SK-N-SH treated with all-trans-retinoic acid at 6 μM for 48 hours (cell line): ENCODE results near the gene FOXF2.

Experiments
- ARNTL ChIP-seq: fragments of 450-650 bp; formaldehyde crosslinking; IDR thresholded peaks from 2 replicates; pipeline ENCODE4 v1.5.0; 2020; ENCODE audit warnings: low read depth, mild to moderate bottlenecking, moderate library complexity, borderline replicate concordance
- BACH2 ChIP-seq: fragments of 250-450 bp; sonication (Bioruptor Pico); IDR thresholded peaks from 2 replicates; pipeline ENCODE4 v1.9.0; 2021; ENCODE audit warnings: mild to moderate bottlenecking, borderline replicate concordance
- CSRNP3 ChIP-seq: fragments of 250-450 bp; sonication (Bioruptor Pico); IDR thresholded peaks from 2 replicates; pipeline ENCODE4 v1.5.1; 2021; ENCODE audit warnings: mild to moderate bottlenecking, moderate library complexity
- ESRRG ChIP-seq: fragments of 250-450 bp; sonication (Bioruptor Pico); IDR thresholded peaks from 2 replicates; pipeline ENCODE4 v1.6.1; 2021; ENCODE audit warnings: mild to moderate bottlenecking
- OSR1 ChIP-seq: fragments of 250-450 bp; sonication (Bioruptor Pico); IDR thresholded peaks from 2 replicates; pipeline ENCODE4 v1.8.0; 2022; ENCODE audit warnings: moderate library complexity, mild to moderate bottlenecking, inconsistent platforms
- PATZ1 ChIP-seq: fragments of 250-450 bp; sonication (Bioruptor Pico); IDR thresholded peaks from 2 replicates; pipeline ENCODE4 v1.8.0; 2020; ENCODE audit warnings: mild to moderate bottlenecking, moderate library complexity, borderline replicate concordance
- RARB ChIP-seq: fragments of 250-450 bp; sonication (Bioruptor Pico); IDR thresholded peaks from 2 replicates; pipeline ENCODE4 v1.8.0; 2021; ENCODE audit warnings: mild to moderate bottlenecking, moderate library complexity
- SNAI2 ChIP-seq: fragments of 250-450 bp; sonication (Bioruptor Pico); IDR thresholded peaks from 2 replicates; pipeline ENCODE4 v1.5.0; 2020; ENCODE audit warnings: mild to moderate bottlenecking, moderate library complexity
- TCF4 ChIP-seq: fragments of 250-450 bp; sonication (Bioruptor Pico); IDR thresholded peaks from 2 replicates; pipeline ENCODE4 v1.8.0; 2021; ENCODE audit warnings: mild to moderate bottlenecking, moderate library complexity, borderline replicate concordance
- TOX ChIP-seq: fragments of 250-450 bp; sonication (Bioruptor Pico); IDR thresholded peaks from 2 replicates; pipeline ENCODE4 v1.8.0; 2021; ENCODE audit warnings: mild to moderate bottlenecking, moderate library complexity, borderline replicate concordance
- ZFP3 ChIP-seq: fragments of 250-450 bp; sonication (Bioruptor Pico); IDR thresholded peaks from 2 replicates; pipeline ENCODE4 v1.5.0; 2020; ENCODE audit warnings: mild to moderate bottlenecking, moderate library complexity
- ZFP30 ChIP-seq: fragments of 450-650 bp; formaldehyde crosslinking; IDR thresholded peaks from 2 replicates; pipeline ENCODE4 v1.5.0; 2022; ENCODE audit warnings: mild to moderate bottlenecking, moderate library complexity
- ZNF565 ChIP-seq: fragments of 450-650 bp; formaldehyde crosslinking; conservative IDR thresholded peaks from 2 replicates; pipeline ENCODE4 v1.5.0; 2020; ENCODE audit warnings: low read depth, mild to moderate bottlenecking, moderate library complexity

GRCh38 chr6:1435806-1436205 lies 46.4 kb downstream of the FOXF2 start:
- no peak for TF ChIP-seq PATZ1 (CRISPR knock-in tag)
- no peak for TF ChIP-seq TCF4 (CRISPR knock-in tag)
- no peak for TF ChIP-seq BACH2 (CRISPR knock-in tag)
- TF ChIP-seq TOX (CRISPR knock-in tag): no peak
- no peak for TF ChIP-seq ESRRG (CRISPR knock-in tag)
- no peak for TF ChIP-seq CSRNP3 (CRISPR knock-in tag)
- no peak for TF ChIP-seq RARB (CRISPR knock-in tag)
- TF ChIP-seq OSR1 (CRISPR knock-in tag): no peak
- TF ChIP-seq ZFP3 (CRISPR knock-in tag): no peak
- TF ChIP-seq ZNF565 (CRISPR knock-in tag): no peak
- TF ChIP-seq SNAI2 (CRISPR knock-in tag): no peak
- no peak for TF ChIP-seq ZFP30 (CRISPR knock-in tag)
- TF ChIP-seq ARNTL: no peak
